ENCODE data around the gene GPSM1. TPM values are rescaled to one million over a fixed set of nuclear protein-coding genes. Genes with fewer than 3 reads are reported as not detected.

The GPSM1 gene
- total RNA-seq, 1 experiment from 2014 or later, result 26.4 TPM

DNA sequence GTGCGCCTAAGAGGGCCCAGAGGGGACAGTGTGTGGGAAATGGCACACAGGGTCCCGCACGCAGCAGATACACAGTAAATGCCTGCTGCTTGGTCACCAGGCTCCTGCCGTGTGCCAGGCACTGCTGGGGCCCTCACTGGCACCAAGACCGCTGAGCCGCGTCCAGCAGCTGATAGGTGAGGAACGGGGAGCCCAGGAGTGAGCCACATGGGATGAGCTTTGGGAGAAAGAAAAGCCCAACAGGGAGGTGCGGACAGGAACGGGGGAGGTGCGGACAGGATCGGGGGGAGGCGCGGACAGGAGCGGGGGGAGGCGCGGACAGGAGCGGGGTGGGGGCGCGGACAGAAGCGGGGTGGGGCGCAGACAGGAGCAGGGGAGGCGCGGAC is 16.5 kb downstream of the GPSM1 start:
- Histone ChIP-seq H3K36me3 (ENCODE audit: control insufficient read depth in 1 of 2, insufficient read depth in 2 of 2, low read length in 2 of 2) (no peaks in the 10 kb centered on the region; a peak in 1 of 4 replicates), H3K4me3 (replicated peaks in 1 of 2; ENCODE audit: low read depth in 1 of 2, low read length in 2 of 2) (no peak overlapping the region), H3K4me2 (ENCODE audit: low read length) (no peak overlapping the region), H3K27me3 (ENCODE audit: insufficient read depth, low read length) (no peaks in the 10 kb centered on the region), H3K9me2 (ENCODE audit: insufficient read depth) (no peaks in the 10 kb centered on the region), H3K79me2 (ENCODE audit: insufficient read depth, low read length) (no peaks in the 10 kb centered on the region), H4K20me1 (ENCODE audit: insufficient read depth) (no peaks in the 10 kb centered on the region), H2AFZ (ENCODE audit: low read depth, low read length, poor library complexity, severe bottlenecking) (no peak overlapping the region), H3K27ac (ENCODE audit: low read depth, low read length) (no peak overlapping the region; the same call in 1 of the 2 replicates), H3K9ac (ENCODE audit: low read length) (no peak overlapping the region), H3K9me3 (ENCODE audit: control insufficient read depth in 1 of 2, insufficient read depth in 1 of 2, low read depth in 1 of 2, low read length in 2 of 2) (no peaks in the 10 kb centered on the region), H3K4me1 (ENCODE audit: control insufficient read depth in 1 of 2, insufficient read depth in 2 of 2, low read length in 2 of 2) (peaks cover 18 to 36% of the 10 kb centered on the region in 2 experiments; a peak in 3 of 4 replicates)
- ChIA-PET CTCF (no interaction called here), RAD21 (ENCODE audit: low non-redundant PET in 1 of 2, low total read pairs in 2 of 2, uncharacterized antibody in 2 of 2, unreplicated experiment in 2 of 2) (no interaction called here), POLR2A (no interaction called here)
- BruUV-seq (replicated peaks), result no TSS peak
- TF ChIP-seq TCF7L2 (IDR thresholded peaks at IDR 0.05; ENCODE audit: borderline replicate concordance, extremely low read depth, insufficient read depth, insufficient read length) (no peak), SIN3A (IDR thresholded peaks at IDR 0.05; ENCODE audit: low read depth) (no peak), EGR1 (IDR thresholded peaks at IDR 0.05; ENCODE audit: low read depth) (no peak), ELF1 (IDR thresholded peaks at IDR 0.05; ENCODE audit: borderline replicate concordance, low read depth) (no peak), FOSL1 (IDR thresholded peaks at IDR 0.05; ENCODE audit: low read depth) (no peak), YY1 (IDR thresholded peaks at IDR 0.05; ENCODE audit: extremely low read depth, insufficient replicate concordance, low read depth, low read length) (no peak)
- no peak for ATAC-seq
- intact Hi-C loops (cut with micrococcal nuclease), result no loop called here
- no peak for DNase-seq (ENCODE audit: low read depth, low spot score)

GRCh38 chr9:136344544-136345280 is 17.4 kb downstream of the GPSM1 start:
- Histone ChIP-seq H3K27me3 (ENCODE audit: insufficient read depth, low read length) (no peaks in the 10 kb centered on the region), H3K36me3 (ENCODE audit: control insufficient read depth in 1 of 2, insufficient read depth in 2 of 2, low read length in 2 of 2) (no peaks in the 10 kb centered on the region; a peak in 1 of 4 replicates), H3K4me1 (ENCODE audit: control insufficient read depth in 1 of 2, insufficient read depth in 2 of 2, low read length in 2 of 2) (peaks cover 18 to 36% of the 10 kb centered on the region in 2 experiments; a peak in 3 of 4 replicates), H3K4me2 (ENCODE audit: low read length) (0 out of 2 replicates have a peak overlapping the region, but pooled peaks have one; percentile 61), H3K9ac (ENCODE audit: low read length) (0 out of 2 replicates have a peak overlapping the region, but pooled peaks have one; percentile 27), H3K4me3 (replicated peaks in 1 of 2; ENCODE audit: low read depth in 1 of 2, low read length in 2 of 2) (no peak overlapping the region), H3K9me2 (ENCODE audit: insufficient read depth) (no peaks in the 10 kb centered on the region), H3K79me2 (ENCODE audit: insufficient read depth, low read length) (no peaks in the 10 kb centered on the region), H3K9me3 (ENCODE audit: control insufficient read depth in 1 of 2, insufficient read depth in 1 of 2, low read depth in 1 of 2, low read length in 2 of 2) (no peaks in the 10 kb centered on the region), H3K27ac (ENCODE audit: low read depth, low read length) (peak overlapping the region; percentile 44; the same call in 1 of the 2 replicates), H2AFZ (ENCODE audit: low read depth, low read length, poor library complexity, severe bottlenecking) (no peak overlapping the region), H4K20me1 (ENCODE audit: insufficient read depth) (no peaks in the 10 kb centered on the region)
- no peak for DNase-seq (ENCODE audit: low read depth, low spot score)
- CTCF ChIA-PET, result interaction anchor here (1.3 to 1.9 kb wide), 2 partner anchors 8 to 10 kb away, joined by 5 read pairs; no protein-coding TSS in a partner anchor
- no TSS peak for BruUV-seq (replicated peaks)
- POLR2A ChIA-PET, result no interaction called here
- intact Hi-C loops (cut with micrococcal nuclease), result no loop called here
- RAD21 ChIA-PET (ENCODE audit: low non-redundant PET in 1 of 2, low total read pairs in 2 of 2, uncharacterized antibody in 2 of 2, unreplicated experiment in 2 of 2), result no interaction called here
- TF ChIP-seq SRF (IDR thresholded peaks at IDR 0.05; ENCODE audit: low read depth) (no peak), EGR1 (IDR thresholded peaks at IDR 0.05; ENCODE audit: low read depth) (no peak), ZFX (IDR thresholded peaks at IDR 0.05) (no peak), POLR2A (IDR thresholded peaks at IDR 0.05; ENCODE audit: borderline replicate concordance, extremely low read depth, insufficient read depth, insufficient read length) (no peak)
- TF ChIP-seq, protein P1, sequence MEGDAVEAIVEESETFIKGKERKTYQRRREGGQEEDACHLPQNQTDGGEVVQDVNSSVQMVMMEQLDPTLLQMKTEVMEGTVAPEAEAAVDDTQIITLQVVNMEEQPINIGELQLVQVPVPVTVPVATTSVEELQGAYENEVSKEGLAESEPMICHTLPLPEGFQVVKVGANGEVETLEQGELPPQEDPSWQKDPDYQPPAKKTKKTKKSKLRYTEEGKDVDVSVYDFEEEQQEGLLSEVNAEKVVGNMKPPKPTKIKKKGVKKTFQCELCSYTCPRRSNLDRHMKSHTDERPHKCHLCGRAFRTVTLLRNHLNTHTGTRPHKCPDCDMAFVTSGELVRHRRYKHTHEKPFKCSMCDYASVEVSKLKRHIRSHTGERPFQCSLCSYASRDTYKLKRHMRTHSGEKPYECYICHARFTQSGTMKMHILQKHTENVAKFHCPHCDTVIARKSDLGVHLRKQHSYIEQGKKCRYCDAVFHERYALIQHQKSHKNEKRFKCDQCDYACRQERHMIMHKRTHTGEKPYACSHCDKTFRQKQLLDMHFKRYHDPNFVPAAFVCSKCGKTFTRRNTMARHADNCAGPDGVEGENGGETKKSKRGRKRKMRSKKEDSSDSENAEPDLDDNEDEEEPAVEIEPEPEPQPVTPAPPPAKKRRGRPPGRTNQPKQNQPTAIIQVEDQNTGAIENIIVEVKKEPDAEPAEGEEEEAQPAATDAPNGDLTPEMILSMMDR (IDR thresholded peaks at IDR 0.05 in 2 of 3, conservative IDR thresholded peaks at IDR 0.05 in 1 of 3; ENCODE audit: borderline replicate concordance in 1 of 3, insufficient read depth in 1 of 3, low read depth in 2 of 3, low read length in 2 of 3), result no peak
- ATAC-seq, result no peak

Data from HCT116 (cell line).